PC-9 (cell line): ENCODE results near the gene CDS2. TPM values are rescaled to one million over a fixed set of nuclear protein-coding genes. Genes with fewer than 3 reads are reported as not detected.

Experiments used
- BruUV-seq: library from RNA; stranded (reverse); fragments of 400-500 nt; replicated peaks from 2 replicates; lab custom pipeline; 2021; lab: Mats Ljungman, UMichigan
- CTCF ChIA-PET: fragments of 300-600 bp; sonication (Branson Sonifier 250); formaldehyde crosslinking; loops from one replicate; lab custom pipeline; 2022; ENCODE audit warnings: antibody characterized with exemption; lab: Charles Lee
- POLR2A ChIA-PET: fragments of 300-600 bp; sonication (Branson Sonifier 250); formaldehyde crosslinking; loops from one replicate; lab custom pipeline; 2022; ENCODE audit warnings: antibody characterized with exemption; ENCODE audit not compliant: unreplicated experiment; lab: Charles Lee
- DNase-seq, 2 experiments: peaks; one replicate each; pipeline versions ENCODE4 v3.0.0 to v3.0.0-alpha.2; 2015 to 2022; ENCODE audit warnings: mixed read lengths in 1 of 2
- H2AFZ ChIP-seq: fragments of 200-600 bp; sonication (generic); 2 replicates; pipeline ENCODE4 v1.8.1; 2017; ENCODE audit warnings: antibody characterized with exemption
- H3F3A ChIP-seq: fragments of 200-600 bp; sonication (generic); 2 replicates; pipeline ENCODE4 v1.8.1; 2017; ENCODE audit warnings: antibody characterized with exemption, mild to moderate bottlenecking, low read depth; ENCODE audit not compliant: insufficient read depth
- H3K27ac ChIP-seq: fragments of 200-600 bp; sonication (generic); 2 replicates; pipeline ENCODE4 v1.6.1; 2016; ENCODE audit warnings: mixed run types
- H3K27me3 ChIP-seq: fragments of 200-600 bp; sonication (generic); 2 replicates; pipeline ENCODE4 v1.6.1; 2016; ENCODE audit warnings: low read depth, mixed run types; ENCODE audit not compliant: insufficient read depth
- H3K36me3 ChIP-seq: fragments of 200-600 bp; sonication (generic); 2 replicates; pipeline ENCODE4 v1.6.1; 2016; ENCODE audit warnings: low read depth, mixed run types
- H3K4me1 ChIP-seq: fragments of 200-600 bp; sonication (generic); replicated peaks from 2 replicates; pipeline ENCODE4 v1.6.1; 2016; ENCODE audit warnings: mixed run types; ENCODE audit not compliant: insufficient read depth
- H3K4me2 ChIP-seq: fragments of 200-600 bp; sonication (generic); 2 replicates; pipeline ENCODE4 v1.6.1; 2017; ENCODE audit warnings: mixed run types
- H3K4me3 ChIP-seq: fragments of 200-600 bp; sonication (generic); 2 replicates; pipeline ENCODE4 v1.6.1; 2016; ENCODE audit warnings: mixed run types
- H3K79me2 ChIP-seq: fragments of 200-600 bp; sonication (generic); 2 replicates; pipeline ENCODE4 v1.6.1; 2017; ENCODE audit warnings: low read depth, mixed run types
- H3K9me2 ChIP-seq: fragments of 200-600 bp; sonication (generic); 2 replicates; pipeline ENCODE4 v1.8.1; 2017; ENCODE audit warnings: mild to moderate bottlenecking; ENCODE audit not compliant: insufficient read depth
- H3K9me3 ChIP-seq: fragments of 200-600 bp; sonication (generic); 2 replicates; pipeline ENCODE4 v1.8.1; 2016; ENCODE audit warnings: low read depth; ENCODE audit not compliant: insufficient read depth
- H4K20me1 ChIP-seq: fragments of 200-600 bp; sonication (generic); 2 replicates; pipeline ENCODE4 v1.8.1; 2017; ENCODE audit not compliant: insufficient read depth
- EZH2 ChIP-seq: fragments of 200-600 bp; sonication (generic); IDR thresholded peaks from 2 replicates; pipeline ENCODE4 v1.8.0; 2017; ENCODE audit warnings: antibody characterized with exemption, low read depth
- intact Hi-C: fragments of 100-400 bp; cut with micrococcal nuclease; formaldehyde crosslinking; loops from one replicate; pipeline ENCODE4 v1.10.0; 2022; ENCODE audit not compliant: unreplicated experiment
- total RNA-seq: library from RNA; stranded (reverse); gene quantifications from 2 replicates; pipeline ENCODE4 v1.2.3, GENCODE V29; 2021
- TF ChIP-seq, protein P1 (sequence below): fragments of 200-600 bp; sonication (generic); conservative IDR thresholded peaks from 2 replicates; pipeline ENCODE4 v1.6.1; 2017; ENCODE audit warnings: mixed run types, antibody characterized with exemption, mild to moderate bottlenecking, moderate library complexity

Gene CDS2
- total RNA-seq, 1 experiment from 2014 or later, result 42.8 TPM

DNA sequence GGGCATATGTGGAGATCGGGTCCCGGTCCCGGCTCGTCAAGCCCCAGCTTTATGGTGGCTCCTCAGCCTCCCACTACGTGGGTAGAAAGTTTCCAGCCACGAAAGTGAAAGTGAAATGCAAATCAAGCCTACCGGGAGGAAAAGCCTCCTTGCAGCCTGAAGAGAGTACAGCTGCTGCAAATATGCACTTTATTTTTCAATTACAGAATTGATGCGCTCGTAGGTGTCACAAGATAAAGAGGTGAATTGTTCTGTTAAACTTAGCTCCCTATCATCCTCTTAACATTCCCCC lies 6.7 kb upstream of the CDS2 start:
- Histone ChIP-seq H3K9me3 (no peaks in the 10 kb centered on the region), H3K79me2 (peaks cover 42% of the 10 kb centered on the region), H3K4me3 (peak overlapping the region; percentile 94), H3K27ac (no peak overlapping the region), H4K20me1 (peaks cover 16% of the 10 kb centered on the region), H3K4me2 (peak overlapping the region; percentile 96), H3K4me1 (peaks cover 29% of the 10 kb centered on the region), H3K9me2 (no peaks in the 10 kb centered on the region), H3K36me3 (peaks cover 36% of the 10 kb centered on the region), H3K27me3 (no peaks in the 10 kb centered on the region), H2AFZ (peak overlapping the region; percentile 97), H3F3A (peaks cover 38% of the 10 kb centered on the region)
- TSS peak; percentile 75 for BruUV-seq
- intact Hi-C loops, result no loop called here
- no peak for DNase-seq
- TF ChIP-seq EZH2, result no peak
- TF ChIP-seq, protein P1, sequence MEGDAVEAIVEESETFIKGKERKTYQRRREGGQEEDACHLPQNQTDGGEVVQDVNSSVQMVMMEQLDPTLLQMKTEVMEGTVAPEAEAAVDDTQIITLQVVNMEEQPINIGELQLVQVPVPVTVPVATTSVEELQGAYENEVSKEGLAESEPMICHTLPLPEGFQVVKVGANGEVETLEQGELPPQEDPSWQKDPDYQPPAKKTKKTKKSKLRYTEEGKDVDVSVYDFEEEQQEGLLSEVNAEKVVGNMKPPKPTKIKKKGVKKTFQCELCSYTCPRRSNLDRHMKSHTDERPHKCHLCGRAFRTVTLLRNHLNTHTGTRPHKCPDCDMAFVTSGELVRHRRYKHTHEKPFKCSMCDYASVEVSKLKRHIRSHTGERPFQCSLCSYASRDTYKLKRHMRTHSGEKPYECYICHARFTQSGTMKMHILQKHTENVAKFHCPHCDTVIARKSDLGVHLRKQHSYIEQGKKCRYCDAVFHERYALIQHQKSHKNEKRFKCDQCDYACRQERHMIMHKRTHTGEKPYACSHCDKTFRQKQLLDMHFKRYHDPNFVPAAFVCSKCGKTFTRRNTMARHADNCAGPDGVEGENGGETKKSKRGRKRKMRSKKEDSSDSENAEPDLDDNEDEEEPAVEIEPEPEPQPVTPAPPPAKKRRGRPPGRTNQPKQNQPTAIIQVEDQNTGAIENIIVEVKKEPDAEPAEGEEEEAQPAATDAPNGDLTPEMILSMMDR, result no peak
- CTCF ChIA-PET, result interaction anchor here (0.6 to 0.9 kb wide), 2 partner anchors 72 to 77 kb away, joined by 6 to 15 read pairs; no protein-coding TSS in a partner anchor
- POLR2A ChIA-PET, result interaction anchor here (0.6 to 0.7 kb wide), 3 partner anchors 73 to 152 kb away, joined by 3 to 4 read pairs (median 3); no protein-coding TSS in a partner anchor

DNA sequence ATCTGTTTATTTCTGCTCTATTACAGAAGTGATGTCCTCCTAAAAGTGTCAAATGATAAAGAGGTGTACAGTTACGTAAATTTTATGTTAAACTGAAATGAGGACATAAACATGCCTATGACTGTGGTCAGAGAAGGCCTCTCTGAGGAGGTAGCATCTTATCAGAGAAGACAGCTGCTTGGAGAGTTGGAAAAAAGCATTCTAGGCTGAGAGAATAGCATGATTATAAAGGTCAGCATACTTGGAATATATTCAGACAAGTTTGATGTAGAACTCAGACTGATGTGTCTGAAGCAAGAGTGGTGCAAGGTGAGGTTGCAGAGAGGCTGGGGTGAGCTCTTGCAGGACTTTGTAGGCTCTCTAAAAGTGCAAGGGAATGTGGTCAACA lies 3.9 kb upstream of the CDS2 start:
- H3F3A ChIP-seq, result peaks cover 11% of the 10 kb centered on the region
- H3K4me3 ChIP-seq, result no peak overlapping the region
- intact Hi-C loops, result no loop called here
- CTCF ChIA-PET, result no interaction called here
- H3K9me3 ChIP-seq, result no peaks in the 10 kb centered on the region
- no peak overlapping the region for H2AFZ ChIP-seq
- H3K9me2 ChIP-seq, result no peaks in the 10 kb centered on the region
- no TSS peak for BruUV-seq
- H3K36me3 ChIP-seq, result peaks cover 9% of the 10 kb centered on the region
- no peak for TF ChIP-seq EZH2
- TF ChIP-seq, protein P1, result no peak
- H3K79me2 ChIP-seq, result peaks cover 27% of the 10 kb centered on the region
- H3K27me3 ChIP-seq, result no peaks in the 10 kb centered on the region
- POLR2A ChIA-PET, result no interaction called here
- no peak overlapping the region for H3K4me2 ChIP-seq
- DNase-seq, result no peak
- H4K20me1 ChIP-seq, result peaks cover 11% of the 10 kb centered on the region
- H3K27ac ChIP-seq, result no peak overlapping the region
- peaks cover 17% of the 10 kb centered on the region for H3K4me1 ChIP-seq

DNA sequence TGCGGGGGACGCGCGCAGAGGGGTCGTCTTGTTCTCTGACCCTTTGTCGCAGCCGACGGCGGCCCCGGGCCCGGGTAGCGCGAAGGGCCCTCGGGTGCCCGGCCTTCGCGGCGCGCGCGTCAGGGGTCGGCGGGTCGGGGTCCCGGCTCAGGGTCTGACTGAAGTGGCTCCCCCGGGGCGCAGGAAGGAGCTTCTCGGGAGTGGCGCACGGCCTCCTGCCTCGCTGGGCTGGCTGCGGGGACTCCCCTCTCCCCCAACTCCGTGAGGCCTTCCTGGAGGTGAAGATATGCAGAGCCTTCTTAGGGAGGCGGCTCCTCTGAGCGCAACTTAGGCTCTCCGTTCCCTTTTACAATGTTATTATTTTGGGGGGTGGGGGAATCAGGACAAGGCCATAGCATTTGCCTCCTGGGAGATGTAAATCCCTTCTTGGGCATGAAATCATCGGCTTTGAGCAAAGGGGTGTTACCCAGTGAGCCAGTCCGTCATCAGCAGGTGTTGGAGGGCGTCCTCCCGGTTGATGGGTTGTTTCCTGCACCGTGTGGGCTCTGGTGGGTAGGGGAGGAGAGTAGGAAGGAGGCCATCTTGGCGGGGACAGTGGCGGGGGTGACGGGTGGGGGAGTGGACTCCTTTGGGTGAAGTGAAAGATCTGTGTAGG lies 523 bp downstream of the CDS2 start:
- peaks cover 52% of the 10 kb centered on the region for H3K79me2 ChIP-seq
- H3K4me2 ChIP-seq, result peak overlapping the region; percentile 82
- H3K9me2 ChIP-seq, result no peaks in the 10 kb centered on the region
- H3K4me3 ChIP-seq, result peak overlapping the region; percentile 69
- TF ChIP-seq, protein P1, result no peak
- TF ChIP-seq EZH2, result no peak
- BruUV-seq, result no TSS peak
- H3K27ac ChIP-seq, result peak overlapping the region; percentile 67
- H2AFZ ChIP-seq, result peak overlapping the region; percentile 60
- POLR2A ChIA-PET, result interaction anchor here (0.6 to 0.7 kb wide), 4 partner anchors 45 to 811 kb away, joined by 3 to 21 read pairs (median 10); no protein-coding TSS in a partner anchor
- no peaks in the 10 kb centered on the region for H3K36me3 ChIP-seq
- H3F3A ChIP-seq, result no peaks in the 10 kb centered on the region; the same call in 1 of the 2 replicates
- H3K4me1 ChIP-seq, result peaks cover 14% of the 10 kb centered on the region
- CTCF ChIA-PET, result interaction anchor here (0.5 to 2.4 kb wide), 15 partner anchors 14 to 414 kb away, joined by 3 to 105 read pairs (median 9); no protein-coding TSS in a partner anchor
- 0 out of 2 replicates have a peak, but pooled peaks cover 3% of the 10 kb centered on the region for H4K20me1 ChIP-seq
- no peaks in the 10 kb centered on the region for H3K27me3 ChIP-seq
- H3K9me3 ChIP-seq, result no peaks in the 10 kb centered on the region
- DNase-seq, result peak; percentile 44 to 68
- intact Hi-C loops, result loop anchor here (2.0 kb wide), 1 partner anchor 25 kb away; no protein-coding TSS in a partner anchor
